Kidney (tissue), 14 donors: Measurements from ENCODE around the gene RIPK1. TPM values are rescaled to one million over a fixed set of nuclear protein-coding genes. Genes with fewer than 3 reads are reported as not detected.

Experiments
- DNase-seq, 5 donors: peaks; one replicate each; pipeline ENCODE4 v3.0.0-alpha.2; 2013 to 2020
- FAIRE-seq: peaks from 2 replicates; lab custom pipeline; 2012; peaks lifted over from hg19 to GRCh38; lab: Jason Lieb, UNC
- H3K27ac ChIP-seq, 2 donors: one replicate each; pipeline ENCODE4 v1.7.0; 2013; ENCODE audit warnings: low read depth in 2 of 2, low read length in 2 of 2, inconsistent platforms in 1 of 2
- H3K27me3 ChIP-seq: one replicate; pipeline ENCODE4 v1.7.1; 2013; ENCODE audit warnings: low read length, inconsistent platforms; ENCODE audit not compliant: control insufficient read depth, insufficient read depth
- H3K36me3 ChIP-seq, 3 donors: one replicate each; pipeline versions ENCODE4 v1.7.0 to v1.7.1; 2013; ENCODE audit warnings: low read length in 3 of 3, control low read depth in 1 of 3, inconsistent platforms in 1 of 3; ENCODE audit not compliant: insufficient read depth in 3 of 3, control insufficient read depth in 2 of 3
- H3K4me1 ChIP-seq, 3 donors: one replicate each; pipeline versions ENCODE4 v1.7.0 to v1.7.1; 2013; ENCODE audit warnings: low read length in 3 of 3, inconsistent platforms in 1 of 3, low read depth in 1 of 3; ENCODE audit not compliant: control insufficient read depth in 2 of 3, insufficient read depth in 2 of 3
- H3K4me3 ChIP-seq, 3 donors: one replicate each; pipeline versions ENCODE4 v1.7.0 to v1.8.1; 2013; ENCODE audit warnings: low read length in 3 of 3, control low read depth in 1 of 3, inconsistent platforms in 1 of 3
- H3K9ac ChIP-seq, 3 donors: one replicate each; pipeline versions ENCODE4 v1.7.0 to v1.7.1; 2013; ENCODE audit warnings: low read length in 3 of 3, control low read depth in 1 of 3, inconsistent platforms in 1 of 3
- H3K9me3 ChIP-seq, 3 donors: one replicate each; pipeline versions ENCODE4 v1.7.0 to v1.7.1; 2013; ENCODE audit warnings: low read length in 3 of 3, control low read depth in 1 of 3, inconsistent platforms in 1 of 3; ENCODE audit not compliant: control insufficient read depth in 2 of 3, insufficient read depth in 1 of 3
- intact Hi-C: fragments of 100-400 bp; cut with DNase I; formaldehyde crosslinking; loops from one replicate; pipeline ENCODE4 v1.11.1; 2022
- polyA plus RNA-seq: library from polyadenylated mRNA; stranded (reverse); fragments of 350-450 nt; fragmentation: Illumina TruSeq; extraction: RNeasy Lipid Tissue Mini Kit (QIAGEN cat#74804); gene quantifications from one replicate; pipeline ENCODE4 v1.2.3, GENCODE V29; 2014; ENCODE audit warnings: low read depth, low replicate concordance; ENCODE audit not compliant: insufficient read depth
- total RNA-seq: library from RNA; stranded (reverse); fragmentation: NEBNext Ultra II Directional; extraction: Animal tissue kit (Norgen Biotek cat#: 25700); gene quantifications from one replicate; pipeline ENCODE4 v1.2.1, GENCODE V29; 2021
- TF ChIP-seq, protein P1 (sequence below): IDR thresholded peaks from 3 replicates; pipeline ENCODE4 v1.5.1; 2012; ENCODE audit warnings: mild to moderate bottlenecking, moderate library complexity, borderline replicate concordance; ENCODE audit not compliant: insufficient read depth; ENCODE audit errors: extremely low read depth
- donor health status: control.
- donor health status: control.
- donor health status: control.
- donor health status: control.
- donor health status: control.
- donor health status: DM: yes; HTN: yes; CAD: no.
- donor health status: Normal renal cell carcinoma (clear cell type).

RIPK1 gene
- total and polyA plus RNA-seq, 2 donors from 2014 or later = 14.7 to 30.4 TPM

DNA sequence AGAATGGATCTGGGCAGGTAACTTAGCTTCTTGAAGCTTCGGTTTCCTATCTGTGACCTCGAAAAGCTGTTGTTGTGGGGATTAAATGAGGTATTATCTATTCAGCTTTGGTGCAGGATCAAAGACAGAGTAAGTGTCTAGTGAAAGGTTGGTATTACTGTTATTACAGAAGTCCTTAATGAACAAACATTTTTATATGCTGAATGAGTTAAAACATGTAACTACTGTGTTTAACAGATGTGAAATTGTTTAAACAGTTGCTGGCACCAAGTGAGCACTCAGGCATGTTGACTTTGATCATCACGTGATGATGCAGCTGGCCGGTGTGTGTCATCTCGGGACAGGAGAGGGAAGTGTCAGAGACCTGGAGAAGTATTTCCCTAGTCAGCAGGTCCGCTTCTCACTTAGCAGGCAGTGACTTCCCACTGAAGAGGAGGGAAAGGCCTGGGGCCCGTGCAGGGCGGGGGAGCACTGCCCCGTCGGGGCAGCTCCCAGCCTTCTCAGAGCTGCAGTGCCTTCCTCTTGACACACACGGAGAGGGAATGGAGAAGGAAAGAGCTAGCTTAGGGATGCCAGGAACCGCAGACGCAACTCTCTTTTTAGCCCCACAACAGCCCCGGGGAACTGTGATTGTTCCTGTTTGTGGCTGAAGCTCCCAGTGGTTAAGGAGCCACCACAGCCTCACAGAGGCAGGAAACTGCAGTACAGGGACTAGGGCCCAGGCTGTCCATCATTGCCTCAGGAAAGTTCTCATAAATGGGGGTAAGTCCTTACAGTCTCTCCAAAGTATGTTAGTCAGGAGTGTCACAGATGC, 71.0 kb downstream of the RIPK1 start:
- FAIRE-seq = no peak
- Histone ChIP-seq H3K9me3 (no peaks in the 10 kb centered on the region), H3K4me1 (peaks cover 5 to 18% (median 11%) of the 10 kb centered on the region in 3 donors), H3K36me3 (peaks cover 0 to 46% (median 16%) of the 10 kb centered on the region in 3 donors), H3K9ac (no peak overlapping the region), H3K27ac (peak overlapping the region; percentile 5 to 49), H3K27me3 (no peaks in the 10 kb centered on the region), H3K4me3 (no peak overlapping the region)
- TF ChIP-seq, protein P1, sequence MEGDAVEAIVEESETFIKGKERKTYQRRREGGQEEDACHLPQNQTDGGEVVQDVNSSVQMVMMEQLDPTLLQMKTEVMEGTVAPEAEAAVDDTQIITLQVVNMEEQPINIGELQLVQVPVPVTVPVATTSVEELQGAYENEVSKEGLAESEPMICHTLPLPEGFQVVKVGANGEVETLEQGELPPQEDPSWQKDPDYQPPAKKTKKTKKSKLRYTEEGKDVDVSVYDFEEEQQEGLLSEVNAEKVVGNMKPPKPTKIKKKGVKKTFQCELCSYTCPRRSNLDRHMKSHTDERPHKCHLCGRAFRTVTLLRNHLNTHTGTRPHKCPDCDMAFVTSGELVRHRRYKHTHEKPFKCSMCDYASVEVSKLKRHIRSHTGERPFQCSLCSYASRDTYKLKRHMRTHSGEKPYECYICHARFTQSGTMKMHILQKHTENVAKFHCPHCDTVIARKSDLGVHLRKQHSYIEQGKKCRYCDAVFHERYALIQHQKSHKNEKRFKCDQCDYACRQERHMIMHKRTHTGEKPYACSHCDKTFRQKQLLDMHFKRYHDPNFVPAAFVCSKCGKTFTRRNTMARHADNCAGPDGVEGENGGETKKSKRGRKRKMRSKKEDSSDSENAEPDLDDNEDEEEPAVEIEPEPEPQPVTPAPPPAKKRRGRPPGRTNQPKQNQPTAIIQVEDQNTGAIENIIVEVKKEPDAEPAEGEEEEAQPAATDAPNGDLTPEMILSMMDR = no peak
- intact Hi-C loops = no loop called here
- peak in 3 of 5 donors; percentile 39 to 81 (median 65) for DNase-seq

DNA sequence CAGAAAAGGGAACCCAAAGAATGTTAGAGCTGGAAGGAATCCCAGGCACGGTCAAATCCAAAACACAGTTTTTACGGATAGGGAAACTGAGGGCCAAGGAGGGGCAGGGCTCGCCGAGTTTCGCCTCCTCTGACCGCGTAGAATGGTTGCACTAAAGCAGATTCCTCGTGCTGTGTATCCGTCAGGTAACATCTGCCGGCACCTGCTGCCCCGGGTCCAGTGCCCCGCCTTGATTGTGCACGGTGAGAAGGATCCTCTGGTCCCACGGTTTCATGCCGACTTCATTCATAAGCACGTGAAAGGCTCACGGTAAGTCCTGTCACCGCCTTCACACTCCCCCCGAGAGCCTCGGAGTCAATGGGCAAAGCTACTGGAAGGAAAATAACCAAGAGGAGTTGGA, 71.9 kb downstream of the RIPK1 start:
- Histone ChIP-seq H3K27me3 (no peaks in the 10 kb centered on the region), H3K4me3 (no peak overlapping the region), H3K36me3 (peaks cover 0 to 46% (median 16%) of the 10 kb centered on the region in 3 donors), H3K9me3 (no peaks in the 10 kb centered on the region), H3K4me1 (peaks cover 5 to 18% (median 11%) of the 10 kb centered on the region in 3 donors), H3K27ac (no peak overlapping the region), H3K9ac (no peak overlapping the region)
- no peak for DNase-seq
- intact Hi-C loops = no loop called here
- TF ChIP-seq, protein P1 = no peak
- FAIRE-seq = no peak

DNA sequence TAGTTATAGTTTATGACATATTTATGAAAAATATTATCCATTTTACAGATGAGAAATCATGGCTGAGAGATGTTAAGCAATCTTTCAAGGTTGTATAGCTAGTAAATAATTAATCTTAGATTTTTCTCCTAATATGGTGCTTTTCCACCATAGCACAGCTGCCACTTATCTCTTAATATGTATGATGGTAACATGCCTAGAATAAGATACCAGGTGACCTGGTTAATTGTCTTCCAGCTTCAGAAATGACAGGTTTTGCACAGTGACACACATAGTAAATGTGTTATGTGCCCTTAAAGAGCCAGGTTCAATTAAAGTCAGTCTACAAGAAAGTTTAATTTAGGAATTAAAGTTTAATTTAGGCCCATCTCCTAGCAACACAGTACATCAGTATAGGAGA, 74.2 kb downstream of the RIPK1 start:
- Histone ChIP-seq H3K4me1 (peaks cover 5 to 11% (median 9%) of the 10 kb centered on the region in 3 donors), H3K9ac (no peak overlapping the region), H3K27me3 (no peaks in the 10 kb centered on the region), H3K4me3 (no peak overlapping the region), H3K9me3 (no peaks in the 10 kb centered on the region), H3K36me3 (peaks cover 0 to 30% (median 11%) of the 10 kb centered on the region in 3 donors), H3K27ac (no peak overlapping the region)
- TF ChIP-seq, protein P1 = no peak
- FAIRE-seq = no peak
- intact Hi-C loops = no loop called here
- no peak for DNase-seq
